ENCODE measurements around the gene CC2D2B. TPM values are rescaled to one million over a fixed set of nuclear protein-coding genes. Genes with fewer than 3 reads are reported as not detected.

CC2D2B gene
- total and polyA plus RNA-seq, 10 donors, result 0.26 to 7.1 (median 2.8) TPM

- DNase-seq, result no peak
- Histone ChIP-seq H3K36me3 (peaks cover 0 to 42% (median 11%) of the 10 kb centered on the region in 6 donors), H3K27ac (no peak overlapping the region), H3K27me3 (replicated peaks in 1 of 7) (no peaks in the 10 kb centered on the region), H3K4me1 (no peaks in the 10 kb centered on the region), H3K4me3 (no peak overlapping the region), H3K9me3 (peaks cover 0 to 15% (median 0%) of the 10 kb centered on the region in 8 donors)
- no peak for TF ChIP-seq POLR2A (IDR thresholded peaks at IDR 0.05)
- TF ChIP-seq POLR2AphosphoS5 (IDR thresholded peaks at IDR 0.05), result no peak
- intact Hi-C loops (cut with DNase I; ENCODE audit: low total_unique reads), result no loop called here
Measured at GRCh38 chr10:95877881-95878280, 29.9 kb upstream of the CC2D2B start.

DNA sequence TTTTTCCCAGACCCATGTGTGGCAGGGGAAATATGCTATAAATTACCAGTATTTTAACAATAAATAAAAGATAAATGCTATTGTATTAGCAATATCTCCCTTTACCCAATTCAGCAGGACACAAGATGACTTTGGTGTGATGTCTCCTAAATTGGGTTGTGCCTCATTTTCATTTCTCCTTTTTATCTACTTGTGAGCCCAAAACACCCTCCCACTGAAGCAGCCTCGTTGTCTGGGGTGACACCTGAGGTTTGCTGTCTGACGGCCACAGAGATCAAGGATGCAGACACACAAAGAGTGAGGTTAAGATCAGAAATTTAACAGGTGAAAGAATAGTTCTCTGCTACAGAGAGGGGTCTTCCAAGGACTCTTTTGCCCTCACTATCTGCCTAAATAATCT, 27.1 kb upstream of the CC2D2B start:
- peaks cover 0 to 13% (median 2%) of the 10 kb centered on the region in 6 donors for H3K36me3 ChIP-seq
- peaks cover 0 to 8% (median 0%) of the 10 kb centered on the region in 8 donors for H3K9me3 ChIP-seq
- WGBS, 5 donors, result 48 to 62% (median 59%) methylated on average over 2 of the region's 2 CpGs
- H3K27ac ChIP-seq, result no peak overlapping the region
- no peak for TF ChIP-seq POLR2AphosphoS5 (IDR thresholded peaks at IDR 0.05)
- TF ChIP-seq POLR2A (IDR thresholded peaks at IDR 0.05), result no peak
- TF ChIP-seq CTCF (IDR thresholded peaks at IDR 0.05 in 8 of 11, conservative IDR thresholded peaks at IDR 0.05 in 3 of 11), result no peak
- no peak overlapping the region for H3K4me3 ChIP-seq
- intact Hi-C loops (cut with DNase I; ENCODE audit: low total_unique reads), result no loop called here
- no peaks in the 10 kb centered on the region for H3K4me1 ChIP-seq
- DNase-seq, result no peak
- H3K27me3 ChIP-seq (replicated peaks in 1 of 7), result no peaks in the 10 kb centered on the region

DNA sequence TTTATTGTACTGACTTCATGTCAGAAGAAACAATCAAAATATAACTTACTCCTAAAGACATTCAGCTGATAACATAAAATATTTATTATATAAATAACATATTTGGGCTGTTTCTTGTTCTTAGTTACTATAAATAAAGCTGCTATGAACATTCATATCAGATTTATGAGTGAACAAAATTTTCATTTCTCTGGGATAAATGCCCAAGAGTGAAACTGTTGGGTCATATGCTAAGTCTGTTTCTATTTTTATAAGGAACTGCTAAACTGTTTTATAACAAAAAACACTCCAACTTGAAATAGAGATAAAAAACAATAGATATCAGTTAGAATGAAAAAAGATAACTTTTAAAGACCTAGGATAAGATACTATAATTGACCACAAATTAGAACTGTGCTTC, 26.5 kb upstream of the CC2D2B start:
- peak overlapping the region in 1 of 8 donors; percentile 46 for H3K27ac ChIP-seq
- TF ChIP-seq POLR2A (IDR thresholded peaks at IDR 0.05) (no peak), CTCF (IDR thresholded peaks at IDR 0.05 in 8 of 11, conservative IDR thresholded peaks at IDR 0.05 in 3 of 11) (no peak), POLR2AphosphoS5 (IDR thresholded peaks at IDR 0.05) (no peak)
- no peaks in the 10 kb centered on the region for H3K27me3 ChIP-seq (replicated peaks in 1 of 7)
- intact Hi-C loops (cut with DNase I; ENCODE audit: low total_unique reads), result no loop called here
- H3K36me3 ChIP-seq, result peaks cover 0 to 7% (median under 1%) of the 10 kb centered on the region in 6 donors
- peaks cover 0 to 8% (median 0%) of the 10 kb centered on the region in 8 donors for H3K9me3 ChIP-seq
- no peaks in the 10 kb centered on the region for H3K4me1 ChIP-seq
- no peak for DNase-seq
- H3K4me3 ChIP-seq, result no peak overlapping the region

GRCh38 chr10:95889830-95890229, 17.9 kb upstream of the CC2D2B start:
- WGBS, 5 donors, result 64 to 73% (median 68%) methylated on average over 2 of the region's 2 CpGs
- Histone ChIP-seq H3K27ac (no peak overlapping the region), H3K4me1 (no peaks in the 10 kb centered on the region), H3K27me3 (replicated peaks in 1 of 7) (no peaks in the 10 kb centered on the region), H3K9me3 (no peaks in the 10 kb centered on the region), H3K4me3 (no peak overlapping the region), H3K36me3 (peaks cover 0 to 68% (median 0%) of the 10 kb centered on the region in 6 donors)
- DNase-seq, result no peak
- intact Hi-C loops (cut with DNase I; ENCODE audit: low total_unique reads), result no loop called here
- TF ChIP-seq POLR2AphosphoS5 (IDR thresholded peaks at IDR 0.05) (no peak), CTCF (IDR thresholded peaks at IDR 0.05 in 8 of 11, conservative IDR thresholded peaks at IDR 0.05 in 3 of 11) (no peak), POLR2A (IDR thresholded peaks at IDR 0.05) (no peak)

Measured in spleen (tissue), 11 donors.